Measurements from ENCODE around the gene HSD11B2.

DNA sequence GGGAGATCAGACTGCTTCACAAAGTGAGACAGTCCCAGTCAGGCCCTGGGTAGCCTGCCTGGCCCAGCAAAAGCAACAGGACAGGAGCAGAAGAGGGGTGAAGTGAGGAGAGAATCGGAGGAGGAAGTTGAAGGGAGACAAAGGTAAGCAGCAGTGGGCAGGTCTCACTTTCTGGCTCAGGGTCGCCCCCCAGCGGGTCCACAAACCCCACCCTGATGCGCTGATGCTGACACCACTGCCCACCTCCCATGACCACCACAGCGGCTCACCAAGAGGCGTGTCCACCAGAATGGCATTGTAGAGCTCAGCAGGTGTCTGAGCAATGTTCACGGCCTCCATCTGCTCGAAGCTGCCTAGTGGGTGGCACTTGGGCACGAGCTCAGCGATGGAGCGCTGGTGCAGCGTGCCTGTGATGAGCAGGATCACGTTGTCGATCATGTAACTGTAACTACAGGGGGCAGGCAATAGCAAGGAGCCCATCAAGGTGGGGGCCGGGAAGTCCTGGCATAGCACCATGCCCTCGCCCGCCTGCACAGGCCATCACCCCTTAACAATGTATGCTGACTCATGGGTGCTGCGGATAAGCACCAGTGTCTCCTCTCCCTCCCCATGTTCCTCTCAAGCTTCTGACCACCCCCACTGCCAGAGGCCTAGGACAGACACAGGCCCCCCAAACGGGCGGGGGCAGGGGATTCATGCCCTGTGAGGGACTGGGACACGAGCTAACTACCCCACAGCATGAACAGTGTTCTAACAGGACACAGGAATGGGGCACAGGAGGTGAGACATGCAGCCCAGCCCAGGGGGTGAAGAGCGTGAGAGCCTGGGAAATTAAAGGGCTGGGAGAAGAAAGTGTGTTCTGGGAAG, 13.6 kb downstream of the HSD11B2 start:
- TF ChIP-seq, protein P1, sequence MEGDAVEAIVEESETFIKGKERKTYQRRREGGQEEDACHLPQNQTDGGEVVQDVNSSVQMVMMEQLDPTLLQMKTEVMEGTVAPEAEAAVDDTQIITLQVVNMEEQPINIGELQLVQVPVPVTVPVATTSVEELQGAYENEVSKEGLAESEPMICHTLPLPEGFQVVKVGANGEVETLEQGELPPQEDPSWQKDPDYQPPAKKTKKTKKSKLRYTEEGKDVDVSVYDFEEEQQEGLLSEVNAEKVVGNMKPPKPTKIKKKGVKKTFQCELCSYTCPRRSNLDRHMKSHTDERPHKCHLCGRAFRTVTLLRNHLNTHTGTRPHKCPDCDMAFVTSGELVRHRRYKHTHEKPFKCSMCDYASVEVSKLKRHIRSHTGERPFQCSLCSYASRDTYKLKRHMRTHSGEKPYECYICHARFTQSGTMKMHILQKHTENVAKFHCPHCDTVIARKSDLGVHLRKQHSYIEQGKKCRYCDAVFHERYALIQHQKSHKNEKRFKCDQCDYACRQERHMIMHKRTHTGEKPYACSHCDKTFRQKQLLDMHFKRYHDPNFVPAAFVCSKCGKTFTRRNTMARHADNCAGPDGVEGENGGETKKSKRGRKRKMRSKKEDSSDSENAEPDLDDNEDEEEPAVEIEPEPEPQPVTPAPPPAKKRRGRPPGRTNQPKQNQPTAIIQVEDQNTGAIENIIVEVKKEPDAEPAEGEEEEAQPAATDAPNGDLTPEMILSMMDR (conservative IDR thresholded peaks at IDR 0.05) = no peak
- TF ChIP-seq ZFX (IDR thresholded peaks at IDR 0.05) = no peak
